Posterior vena cava (tissue), 2 donors: ENCODE measurements around the gene ST8SIA6. TPM values are rescaled to one million over a fixed set of nuclear protein-coding genes. Genes with fewer than 3 reads are reported as not detected.

Source experiments
- DNase-seq: peaks from one replicate; pipeline ENCODE4 v3.0.0-alpha.2; 2020; ENCODE audit warnings: low spot score
- intact Hi-C, 2 donors: fragments of 100-400 bp; cut with DNase I; formaldehyde crosslinking; loops; one replicate each; pipeline versions ENCODE4 v1.14.1 to v1.14.2; 2022 to 2023
- total RNA-seq, 2 donors: library from RNA; stranded (reverse); fragmentation: NEBNext Ultra II Directional; extraction: Animal tissue kit (Norgen Biotek cat#: 25700); gene quantifications; one replicate each; pipeline ENCODE4 v1.2.1, GENCODE V29; 2021
- donor health status: DM: yes; HTN: yes; CAD: no.
- donor health status: DM: yes; HTN: yes; CAD: no.

The ST8SIA6 gene
- total RNA-seq, 2 donors from 2014 or later, result 3.1 to 4.5 TPM

DNA sequence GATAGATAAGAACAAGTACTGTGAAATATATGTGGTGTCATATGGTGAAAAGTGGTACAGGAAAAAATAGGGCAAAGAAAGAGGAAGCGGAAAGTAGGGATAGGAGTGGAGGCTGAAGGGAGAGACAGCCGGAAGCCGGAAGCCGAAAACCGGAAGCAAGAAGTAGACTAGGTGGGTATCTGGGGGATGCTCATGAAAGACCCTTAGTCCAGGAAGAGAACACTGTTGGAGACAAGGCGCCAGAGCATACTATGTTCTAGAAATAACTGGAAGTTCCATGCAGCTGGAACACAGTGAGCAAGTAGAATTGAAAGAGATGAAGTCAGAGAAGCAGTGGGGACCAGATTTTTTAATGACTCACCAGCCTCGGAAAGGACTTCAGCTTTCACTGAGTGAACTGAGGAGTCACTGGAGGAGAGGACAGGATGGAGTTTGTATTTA, 22.5 kb downstream of the ST8SIA6 start:
- no peak for DNase-seq
- intact Hi-C loops, result loop anchor here in 1 of 2 donors (10.0 kb wide), 1 partner anchor 597 kb away; no protein-coding TSS in a partner anchor

DNA sequence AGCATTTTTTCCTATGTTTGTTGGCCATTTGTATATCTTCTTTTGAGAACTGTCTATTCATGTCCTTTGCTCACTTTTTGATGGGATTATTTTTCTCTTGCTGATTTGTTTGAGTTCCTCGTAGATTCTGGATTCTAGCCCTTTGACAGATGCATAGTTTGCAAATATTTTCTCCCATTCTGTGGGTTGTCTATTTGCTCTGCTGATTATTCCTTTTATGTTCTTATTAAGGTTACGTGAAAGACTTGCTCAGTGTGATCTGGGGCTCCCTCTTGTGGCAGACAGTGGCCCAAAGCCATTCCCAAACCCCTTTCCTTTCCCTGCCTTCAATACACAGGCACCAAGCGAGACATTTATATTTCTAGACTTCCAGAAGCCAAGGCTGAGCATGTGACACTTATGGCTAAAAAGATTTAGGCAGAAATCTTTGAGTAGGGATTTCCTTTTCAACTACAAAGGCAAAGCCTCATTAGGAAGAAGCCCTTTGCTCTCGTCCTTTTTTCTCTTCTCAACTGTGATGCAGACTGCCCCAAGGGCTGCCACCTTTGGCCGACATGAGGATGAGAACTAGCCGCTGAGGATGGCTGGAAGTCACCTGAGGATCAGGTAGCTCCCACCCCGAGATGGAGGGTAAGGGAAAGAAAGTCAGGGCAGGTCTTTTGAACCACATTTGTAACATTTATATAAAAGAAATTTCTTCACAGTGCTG, 23.6 kb downstream of the ST8SIA6 start:
- DNase-seq, result peak; percentile 87
- intact Hi-C loops, result loop anchor here in 1 of 2 donors (10.0 kb wide), 1 partner anchor 596 kb away; no protein-coding TSS in a partner anchor

DNA sequence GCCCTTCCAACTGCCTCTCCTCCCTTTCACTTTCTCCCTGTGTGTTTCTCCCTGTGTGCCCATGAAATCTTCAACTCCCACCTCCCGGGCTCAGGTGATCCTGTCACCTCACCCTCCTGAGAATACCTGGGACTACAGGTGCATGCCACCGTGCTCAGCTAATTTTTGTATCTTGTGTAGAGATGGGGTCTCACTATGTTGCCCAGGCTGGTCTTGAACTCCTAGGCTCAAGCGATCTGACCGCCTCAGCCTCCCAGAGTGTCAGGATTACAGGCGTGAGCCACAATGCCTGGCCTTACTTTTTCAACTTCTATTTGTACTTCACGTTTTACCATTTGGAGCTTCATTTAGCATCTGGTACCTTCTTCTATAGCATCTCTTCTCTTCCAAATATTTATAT, 24.9 kb downstream of the ST8SIA6 start:
- no peak for DNase-seq
- intact Hi-C loops, result no loop called here

DNA sequence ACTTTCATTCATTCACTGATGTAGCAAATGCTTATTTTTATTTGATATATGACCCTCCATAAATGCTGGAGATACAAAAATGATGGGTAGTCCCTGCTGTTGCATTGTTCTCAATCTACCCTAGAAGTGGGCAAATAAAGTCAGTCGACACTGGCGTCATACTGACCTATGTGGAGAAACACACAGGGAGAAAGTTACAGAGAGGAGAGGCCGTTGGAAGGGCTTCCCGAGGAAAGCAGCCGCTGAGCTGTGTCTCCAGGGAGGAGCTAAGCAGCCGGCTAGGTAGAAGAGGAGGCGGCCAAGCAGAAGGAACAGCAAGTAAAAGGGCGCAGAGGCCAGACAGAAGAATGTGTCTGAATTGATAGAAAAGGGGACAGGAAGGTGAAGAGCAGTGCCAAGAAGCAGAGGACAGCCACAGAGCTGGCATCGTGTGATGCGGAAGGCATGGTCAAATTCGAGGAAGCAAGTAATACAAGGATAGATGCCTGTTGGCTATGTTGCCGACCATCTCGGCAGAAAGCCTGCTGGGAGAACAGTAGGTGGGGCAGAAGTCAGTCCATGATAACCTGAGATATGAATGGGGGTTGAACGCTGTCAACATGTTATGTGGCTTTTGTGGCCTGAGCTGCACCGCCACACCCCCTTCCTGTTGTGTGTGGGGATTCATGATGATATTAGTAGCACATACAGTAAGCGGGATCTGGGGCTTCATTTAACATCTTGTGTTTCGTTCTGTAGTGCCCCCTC, 25.9 kb downstream of the ST8SIA6 start:
- DNase-seq, result no peak
- intact Hi-C loops, result no loop called here

DNA sequence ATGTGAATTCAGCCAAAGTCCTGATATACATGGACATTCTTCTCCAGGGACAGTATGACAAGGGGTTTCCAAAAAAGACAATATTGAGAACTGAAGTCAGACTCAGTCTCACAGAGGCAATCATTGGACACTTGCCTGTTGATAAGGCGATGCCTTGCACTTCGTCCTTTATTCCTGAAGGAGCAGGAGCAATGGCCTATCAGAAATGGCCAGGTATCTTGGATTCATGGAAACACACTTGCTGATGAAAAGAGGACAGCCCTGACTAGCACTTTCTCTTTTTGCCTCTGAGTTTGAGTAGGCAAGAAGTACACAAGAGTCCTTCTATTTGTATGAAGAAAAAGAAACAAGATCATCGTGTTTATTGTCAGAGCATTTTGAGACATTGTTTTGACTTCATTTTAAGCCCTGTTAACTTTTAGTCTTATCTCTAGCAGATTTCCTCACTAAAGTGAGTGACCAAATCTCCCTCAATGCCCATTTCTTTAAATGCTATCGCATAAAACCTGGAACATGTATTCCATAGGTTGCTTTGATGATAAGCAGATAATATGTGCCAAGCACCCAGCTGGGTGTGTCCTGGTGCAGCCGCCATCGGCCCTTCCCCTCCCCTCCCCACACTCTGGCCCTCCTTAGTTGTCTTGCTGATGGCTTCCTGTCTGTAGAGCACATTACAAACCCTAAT, 26.6 kb downstream of the ST8SIA6 start:
- intact Hi-C loops, result no loop called here
- no peak for DNase-seq

DNA sequence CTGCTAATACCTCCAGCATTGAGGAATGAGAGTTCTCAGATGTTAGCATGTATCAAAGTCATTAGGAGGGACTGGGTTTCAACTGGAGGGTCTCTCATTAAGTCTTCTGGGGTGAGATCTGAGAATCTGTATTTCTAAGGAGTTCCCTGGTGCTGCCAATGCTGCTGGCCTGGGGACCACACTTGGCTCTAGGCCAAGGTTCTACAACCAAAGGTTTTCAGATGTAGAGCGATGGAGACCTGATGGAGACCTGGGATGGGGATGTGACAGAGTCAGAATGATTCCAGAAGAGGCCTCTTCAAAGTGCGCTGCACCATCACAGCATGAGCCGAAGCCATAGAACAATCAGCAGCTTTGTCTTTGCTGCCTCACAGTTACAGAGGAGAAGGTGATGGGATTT, 27.2 kb downstream of the ST8SIA6 start:
- intact Hi-C loops, result no loop called here
- no peak for DNase-seq

DNA sequence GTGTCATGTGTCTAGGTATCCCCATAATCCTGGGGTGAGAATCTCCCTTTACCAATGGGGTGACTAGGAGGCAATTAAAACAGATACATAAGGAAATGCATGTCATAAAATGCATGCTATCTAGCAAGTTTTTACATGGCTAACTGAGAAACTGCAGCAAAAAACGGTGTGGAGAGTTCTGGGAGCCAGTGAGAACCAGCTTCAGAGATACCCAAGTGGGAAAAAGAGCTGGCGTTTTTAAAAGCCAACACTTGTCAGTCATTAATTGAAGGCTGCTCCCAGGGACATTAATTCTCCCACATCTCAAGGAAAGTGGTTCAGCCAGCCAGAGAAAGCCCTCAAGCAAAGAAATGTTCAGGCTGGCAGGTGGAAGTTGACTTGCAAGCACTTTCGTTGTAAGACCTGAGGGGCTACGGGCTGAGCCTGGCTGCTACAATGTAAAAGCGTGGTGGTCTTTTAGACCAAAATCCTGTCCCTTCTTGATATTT, 28.1 kb downstream of the ST8SIA6 start:
- DNase-seq, result no peak

DNA sequence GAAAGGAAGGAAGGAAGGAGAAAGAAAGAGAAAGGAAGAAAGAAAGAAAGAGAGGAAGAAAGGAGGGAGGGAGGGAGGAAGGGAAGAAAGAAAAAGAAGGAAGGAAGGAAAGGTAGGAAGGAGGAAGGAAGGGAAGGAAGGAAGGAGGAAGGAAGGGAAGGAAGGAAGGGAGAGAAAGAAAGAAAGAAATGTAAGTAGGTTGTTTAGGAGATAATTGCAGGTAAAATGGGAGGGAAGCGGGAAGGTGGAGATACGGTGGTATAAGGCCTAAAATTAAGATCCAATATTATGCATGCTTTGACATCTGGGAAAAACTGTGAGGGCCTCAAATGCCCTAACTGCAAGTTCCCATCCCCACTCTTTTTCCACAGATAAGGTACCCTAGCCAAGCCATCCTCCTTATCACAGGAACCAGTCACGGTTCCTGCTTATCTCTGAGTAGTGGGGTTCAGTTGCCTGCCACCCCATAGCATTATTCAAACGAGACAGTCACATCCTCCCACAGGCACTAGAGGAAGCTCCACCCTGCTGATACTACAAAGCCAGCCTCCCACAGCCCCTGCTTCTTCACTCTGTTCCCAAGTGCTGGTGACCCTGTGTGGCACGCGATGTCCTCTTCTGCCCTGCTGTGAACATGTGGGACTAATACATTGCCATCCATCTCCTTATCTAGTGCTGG, 28.7 kb downstream of the ST8SIA6 start:
- intact Hi-C loops, result no loop called here
- no peak for DNase-seq

More for the DNA sequence above, 28.1 kb downstream of the ST8SIA6 start:
- intact Hi-C loops, result no loop called here

DNA sequence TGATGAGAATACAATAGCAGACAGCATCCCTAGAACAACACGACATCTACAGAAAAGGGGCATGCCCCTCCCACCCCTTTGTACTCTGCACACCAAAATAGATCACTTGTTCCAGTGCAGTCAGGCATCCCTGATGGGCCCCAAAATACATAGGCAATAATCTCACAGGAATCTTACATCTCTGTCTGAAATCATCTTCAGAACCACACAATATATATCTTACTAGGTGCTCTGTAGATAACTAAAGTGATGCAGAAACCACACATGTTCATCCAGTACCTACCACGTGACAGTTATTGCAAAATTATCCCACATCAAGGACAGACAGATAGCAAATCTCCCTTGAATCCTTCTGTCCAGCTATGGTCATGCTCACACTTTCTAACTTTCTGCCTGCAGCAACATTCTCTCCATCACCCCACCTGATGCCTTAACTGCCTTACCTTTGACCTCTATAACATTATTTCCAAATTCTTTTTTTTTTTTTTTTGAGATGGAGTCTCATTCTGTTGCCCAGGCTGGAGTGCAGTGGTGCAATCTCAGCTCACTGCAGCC, 30.7 kb downstream of the ST8SIA6 start:
- intact Hi-C loops, result no loop called here
- DNase-seq, result no peak

DNA sequence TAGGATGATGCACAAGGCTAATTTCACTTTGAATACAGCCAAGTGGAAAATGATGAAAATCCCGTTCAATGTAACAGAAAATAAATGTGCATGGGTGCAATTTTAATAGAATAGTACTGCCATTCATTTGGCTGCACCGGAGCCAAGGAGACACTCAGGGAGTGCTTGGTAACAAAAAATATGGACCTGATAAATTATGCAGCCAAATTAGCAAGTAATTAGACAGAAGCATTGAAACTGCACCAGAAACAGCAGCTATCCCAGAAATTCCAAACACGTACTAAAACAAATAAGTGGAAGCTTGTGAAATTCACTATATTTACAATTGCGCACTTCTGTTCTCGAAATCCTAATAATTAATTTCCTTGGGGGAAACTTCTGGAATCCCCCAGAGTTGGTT, 31.5 kb downstream of the ST8SIA6 start:
- no peak for DNase-seq
- intact Hi-C loops, result no loop called here

DNA sequence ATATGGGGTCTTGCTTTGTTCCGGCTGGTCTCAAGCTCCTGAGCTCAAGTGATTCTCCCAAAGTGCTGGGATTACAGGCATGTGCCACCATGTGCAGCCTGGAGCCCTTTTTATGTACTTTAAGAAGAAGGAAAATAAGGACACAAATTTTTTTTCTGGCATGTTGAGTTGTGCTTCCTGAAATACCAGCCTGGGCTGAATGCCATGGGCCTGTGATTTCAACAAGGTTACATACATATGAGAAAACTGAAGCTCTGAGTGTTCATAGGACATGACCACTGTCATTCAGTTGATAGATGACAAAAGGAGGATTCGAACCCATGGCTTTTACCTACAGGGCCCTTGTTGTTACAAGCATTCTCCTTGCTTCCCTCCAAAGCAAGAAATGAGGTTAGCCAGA, 36.1 kb downstream of the ST8SIA6 start:
- DNase-seq, result no peak
- intact Hi-C loops, result no loop called here

DNA sequence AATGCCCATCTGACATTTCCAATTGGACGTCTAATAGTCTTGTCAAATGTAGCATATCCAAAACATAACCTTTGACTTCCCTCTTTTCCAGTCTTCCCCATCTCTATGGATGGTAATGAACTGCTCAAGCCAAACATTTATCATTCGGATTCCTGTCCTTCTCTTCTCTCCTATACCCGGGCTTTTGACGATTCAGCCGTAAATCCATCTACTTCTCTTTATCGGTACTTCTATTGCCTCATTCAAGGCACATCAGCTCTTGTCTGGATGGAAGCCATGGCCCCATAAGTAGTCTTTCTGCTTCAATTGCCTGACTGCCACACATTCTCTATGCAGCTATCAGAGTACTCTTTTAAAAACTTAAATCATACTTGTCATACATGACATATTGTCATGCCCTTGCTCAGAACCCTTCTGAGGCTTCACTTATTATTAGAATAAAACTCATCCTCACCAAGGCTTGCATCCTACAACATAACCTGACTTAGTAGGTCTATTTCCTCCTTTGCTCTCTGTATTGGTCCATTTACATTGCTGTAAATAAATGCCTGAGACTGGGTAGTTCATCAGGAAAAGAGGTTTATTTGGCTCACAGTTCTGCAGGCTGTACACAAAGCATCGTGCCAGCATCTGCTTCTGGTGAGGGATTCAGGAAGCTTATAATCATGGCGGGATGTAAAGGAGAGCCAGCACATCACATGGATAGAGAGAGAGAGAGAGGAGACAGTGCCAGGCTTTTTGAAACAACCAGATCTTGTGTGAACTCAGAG, 37.8 kb downstream of the ST8SIA6 start:
- intact Hi-C loops, result no loop called here
- no peak for DNase-seq

DNA sequence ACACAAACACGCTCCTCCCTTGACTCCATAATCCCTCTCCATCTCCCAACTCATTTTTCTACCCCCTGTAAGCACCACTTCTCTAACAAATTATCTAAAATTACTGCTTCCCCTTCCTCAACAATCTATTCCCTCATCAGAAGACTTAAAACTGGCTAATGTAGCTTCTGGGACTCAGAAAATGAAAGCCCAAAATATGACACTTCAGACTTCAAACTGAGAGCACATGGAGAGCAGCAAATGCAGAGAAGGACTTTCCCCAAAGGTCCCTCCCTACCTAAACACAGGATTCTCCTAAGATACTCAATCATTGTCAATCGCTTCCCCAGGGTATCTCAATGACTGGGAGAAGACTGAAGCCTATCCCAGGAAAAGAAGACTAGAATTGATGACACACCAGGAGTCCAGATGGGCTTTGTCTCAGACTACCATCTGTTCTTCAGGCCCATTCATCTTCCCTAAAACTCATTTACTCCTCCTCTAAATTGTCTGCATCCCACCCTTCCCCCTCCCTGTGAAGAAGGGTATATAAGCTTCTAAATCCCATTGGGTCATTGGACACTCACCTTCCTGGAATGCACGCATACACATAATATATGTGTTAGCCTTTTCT, 39.2 kb downstream of the ST8SIA6 start:
- DNase-seq, result no peak
- intact Hi-C loops, result no loop called here

DNA sequence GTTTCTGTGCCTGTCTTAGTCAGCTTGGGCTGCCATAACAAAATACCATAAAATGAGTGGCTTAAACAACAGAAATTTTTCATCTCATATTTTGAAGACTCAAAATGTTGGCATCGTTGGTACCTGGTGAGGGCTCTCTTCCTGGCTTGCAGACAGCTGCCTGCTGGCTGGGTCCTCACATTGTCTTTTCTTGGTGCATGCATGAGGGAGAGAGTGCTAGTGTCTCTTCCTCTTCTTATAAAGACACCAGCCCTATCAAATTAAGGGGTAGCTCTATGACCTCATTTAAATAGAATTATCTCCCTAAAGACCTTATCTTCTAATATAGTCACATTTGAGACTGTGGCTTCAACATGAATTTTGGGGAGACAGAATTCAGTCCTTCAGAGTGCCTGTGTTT, 39.9 kb downstream of the ST8SIA6 start:
- intact Hi-C loops, result no loop called here
- DNase-seq, result no peak

DNA sequence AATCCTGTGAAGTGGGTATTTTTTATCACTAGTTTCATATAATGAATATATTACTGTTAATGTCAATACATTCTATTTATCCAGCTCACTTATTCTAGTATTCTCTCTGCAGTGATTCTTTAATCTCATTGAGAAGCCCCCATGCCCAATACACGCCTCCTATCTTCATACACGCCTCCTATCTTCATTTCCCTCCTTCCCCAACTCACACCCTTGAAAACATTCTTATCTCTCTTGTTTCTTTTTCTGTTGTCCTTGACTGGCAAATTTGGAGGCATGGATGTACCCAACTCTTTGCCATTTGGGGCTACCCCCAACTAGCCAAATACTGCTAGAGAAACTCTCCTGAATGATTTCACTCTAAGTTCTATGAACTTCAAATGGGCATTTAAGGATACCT, 40.5 kb downstream of the ST8SIA6 start:
- intact Hi-C loops, result no loop called here
- DNase-seq, result no peak

DNA sequence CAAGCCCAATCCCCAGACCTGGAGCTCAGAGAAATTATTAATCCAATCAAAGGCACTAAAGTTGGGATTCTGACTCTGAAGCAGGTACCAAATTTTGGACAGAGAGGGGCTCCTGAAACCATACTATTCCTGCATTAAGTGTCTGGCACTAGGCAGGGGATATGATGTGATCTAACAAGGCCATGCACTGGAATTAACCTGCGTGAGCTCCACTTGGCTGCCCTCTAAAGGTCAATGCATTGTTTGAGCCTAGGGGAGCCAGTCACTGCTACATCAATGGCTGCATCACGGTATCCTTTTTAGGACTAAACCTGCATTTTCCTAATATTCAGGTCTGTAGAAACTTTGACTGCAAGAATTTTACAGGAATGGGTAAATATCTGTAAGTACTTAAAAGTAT, 42.1 kb downstream of the ST8SIA6 start:
- intact Hi-C loops, result no loop called here
- DNase-seq, result no peak

DNA sequence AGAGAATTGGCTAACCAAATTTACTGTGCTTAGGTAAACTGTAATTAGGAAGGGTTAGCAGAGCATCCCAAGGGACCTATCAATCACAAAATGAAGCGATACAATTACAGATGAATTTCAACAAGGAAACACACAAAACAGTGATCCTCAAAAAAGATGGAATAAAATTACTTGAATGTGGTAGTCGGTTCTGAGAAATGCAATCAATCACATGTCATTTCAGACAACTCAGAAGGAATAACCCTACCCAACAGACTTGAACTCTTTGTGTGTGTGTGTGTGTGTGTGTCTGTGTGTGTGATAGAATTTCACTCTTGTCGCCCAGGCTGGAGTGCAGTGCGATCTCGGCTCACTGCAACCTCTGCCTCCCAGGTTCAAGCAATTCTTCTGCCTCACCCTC, 43.5 kb downstream of the ST8SIA6 start:
- intact Hi-C loops, result no loop called here
- no peak for DNase-seq

DNA sequence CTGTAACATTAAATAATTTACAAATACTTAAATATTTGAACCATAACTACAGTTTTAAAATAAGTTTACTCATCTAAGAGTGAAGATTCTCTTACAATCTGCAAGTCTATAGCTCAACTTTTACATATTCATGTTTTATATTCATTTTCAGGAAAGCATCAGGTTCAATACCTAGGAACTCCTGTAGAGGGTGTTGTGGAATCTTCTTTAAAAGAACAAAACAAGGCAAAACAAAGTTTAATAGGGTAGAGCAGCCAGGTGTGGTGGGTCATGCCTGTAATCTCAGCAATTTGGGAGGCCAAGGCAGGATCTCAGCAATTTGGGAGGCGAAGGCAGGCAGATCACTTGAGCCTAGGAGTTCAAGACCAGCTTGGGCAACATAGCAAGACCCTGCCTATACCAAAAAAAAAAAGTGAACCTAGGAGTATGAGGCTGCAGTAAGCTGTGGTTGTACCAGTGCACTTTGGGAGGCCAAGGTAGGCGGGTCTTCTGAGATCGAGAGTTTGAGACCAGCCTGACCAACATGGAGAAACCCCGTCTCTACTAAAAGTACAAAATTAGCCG, 45.1 kb downstream of the ST8SIA6 start:
- intact Hi-C loops, result no loop called here
- no peak for DNase-seq
